ENCODE data around the gene PRSS36.

PRSS36 gene

GRCh38 chr16:31094424-31095120 lies 55.3 kb downstream of the PRSS36 start, which contains the start of gene VKORC1:
Gene VKORC1, minus strand, starts transcription at chr16:31094797. Its CDS starts 68 bp downstream, at chr16:31094729.
- DNase-seq = peak; percentile 69 to 89 (median 81)

GRCh38 chr16:31094088-31094423 lies 55.8 kb downstream of the PRSS36 start:
- no peak for DNase-seq

- no peak for DNase-seq
Observed at GRCh38 chr16:31093132-31093703, 56.6 kb downstream of the PRSS36 start.

GRCh38 chr16:31092330-31092729 lies 57.5 kb downstream of the PRSS36 start:
- DNase-seq = no peak

GRCh38 chr16:31090540-31090939 lies 59.3 kb downstream of the PRSS36 start:
- no peak for DNase-seq

GRCh38 chr16:31089199-31089598 lies 60.7 kb downstream of the PRSS36 start:
- no peak for DNase-seq
